Muscle layer of duodenum (tissue), 2 donors: Measurements from ENCODE around the gene SART1.

Experiments used
- H3K27ac ChIP-seq: one replicate; pipeline ENCODE4 v1.7.0; 2013; ENCODE audit warnings: mild to moderate bottlenecking, low read length
- H3K27me3 ChIP-seq: one replicate; pipeline ENCODE4 v1.7.0; 2013; ENCODE audit warnings: low read depth, mild to moderate bottlenecking, control low read depth, low read length
- H3K36me3 ChIP-seq, 2 donors: one replicate each; pipeline ENCODE4 v1.7.0; 2013; ENCODE audit warnings: low read length in 2 of 2, control low read depth in 1 of 2, mild to moderate bottlenecking in 1 of 2; ENCODE audit not compliant: insufficient read depth in 2 of 2, control insufficient read depth in 1 of 2
- H3K4me1 ChIP-seq, 2 donors: one replicate each; pipeline ENCODE4 v1.7.0; 2013; ENCODE audit warnings: low read length in 2 of 2, mild to moderate bottlenecking in 2 of 2, control low read depth in 1 of 2, moderate library complexity in 1 of 2; ENCODE audit not compliant: insufficient read depth in 2 of 2, control insufficient read depth in 1 of 2
- H3K4me3 ChIP-seq, 2 donors: one replicate each; pipeline ENCODE4 v1.7.0; 2013; ENCODE audit warnings: low read length in 2 of 2, low read depth in 1 of 2, mild to moderate bottlenecking in 1 of 2
- H3K9me3 ChIP-seq, 2 donors: one replicate each; pipeline ENCODE4 v1.7.0; 2013; ENCODE audit warnings: low read length in 2 of 2, control low read depth in 1 of 2, mild to moderate bottlenecking in 1 of 2; ENCODE audit not compliant: control insufficient read depth in 1 of 2
- donor health status: healthy.

SART1 gene

DNA sequence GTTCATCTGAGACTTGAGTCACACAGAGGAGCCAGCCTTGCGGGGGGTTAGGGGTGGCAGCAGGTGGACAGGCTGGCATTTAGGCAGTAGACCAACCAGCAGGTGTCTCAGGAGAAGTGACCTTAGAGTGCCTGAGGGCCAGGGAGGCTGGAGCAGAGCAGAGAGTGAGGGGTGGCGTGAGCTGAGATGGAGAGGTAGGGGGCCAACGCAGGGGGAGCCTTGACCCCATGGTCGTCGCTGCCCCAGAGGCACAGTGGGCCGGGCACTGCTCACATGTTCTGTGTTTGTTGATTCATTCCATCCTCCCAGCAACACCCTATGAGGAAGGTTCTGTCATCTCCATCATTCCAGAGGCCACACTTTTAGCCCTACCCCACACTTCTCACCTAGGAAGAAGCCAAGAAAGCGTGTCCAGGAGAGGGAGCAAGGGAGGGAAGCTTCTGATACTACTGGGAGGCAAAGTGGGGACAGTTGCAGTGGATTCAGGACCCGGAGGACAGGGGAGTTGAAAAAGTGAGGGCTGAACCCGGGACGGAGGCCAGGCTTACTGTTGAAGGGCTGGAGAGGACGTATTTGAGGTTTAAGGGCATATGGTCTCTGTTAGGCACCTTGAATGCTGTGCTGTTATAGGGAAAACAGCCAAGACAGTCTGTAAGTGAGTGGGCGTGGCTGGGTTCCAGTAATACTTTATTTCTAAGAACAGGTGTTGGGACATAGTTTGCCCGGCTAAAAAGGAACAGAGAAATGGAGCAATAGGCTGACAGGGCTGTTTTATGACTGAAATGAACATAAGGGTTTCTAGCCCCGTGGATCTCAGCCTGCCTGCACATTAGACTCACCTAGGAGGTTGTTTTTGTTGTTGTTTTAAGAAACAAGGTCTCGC lies 7.3 kb downstream of the SART1 start:
- peaks cover 54 to 81% of the 10 kb centered on the region in 2 donors for H3K36me3 ChIP-seq

DNA sequence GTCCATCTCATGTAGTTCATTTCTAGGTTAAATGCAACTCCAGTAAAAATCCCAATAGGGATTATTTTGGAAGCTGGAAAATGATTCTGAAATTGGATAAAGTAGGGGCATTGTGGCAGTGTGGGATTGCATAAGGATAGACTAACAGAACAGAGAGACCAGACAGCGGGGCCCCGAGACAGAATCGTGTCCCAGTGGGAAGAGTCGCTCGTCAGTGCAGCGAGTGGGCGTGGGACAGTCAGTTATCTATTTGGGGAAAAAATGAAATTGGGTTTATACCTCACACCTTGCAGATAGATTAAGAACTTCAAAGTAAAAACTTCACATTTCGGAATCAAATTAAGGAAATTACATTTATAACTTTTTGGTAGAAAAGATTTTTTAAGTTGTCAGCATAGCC lies 10.6 kb downstream of the SART1 start:
- peaks cover 0 to 3% of the 10 kb centered on the region in 2 donors for H3K4me1 ChIP-seq
- no peak overlapping the region for H3K27ac ChIP-seq
- H3K27me3 ChIP-seq: no peaks in the 10 kb centered on the region
- H3K9me3 ChIP-seq: no peaks in the 10 kb centered on the region
- no peak overlapping the region for H3K4me3 ChIP-seq
- peaks cover 23 to 60% of the 10 kb centered on the region in 2 donors for H3K36me3 ChIP-seq

More for the DNA sequence above, 7.3 kb downstream of the SART1 start:
- H3K27me3 ChIP-seq: no peaks in the 10 kb centered on the region
- H3K9me3 ChIP-seq: no peaks in the 10 kb centered on the region
- H3K4me1 ChIP-seq: peaks cover 0 to 9% of the 10 kb centered on the region in 2 donors
- no peak overlapping the region for H3K27ac ChIP-seq
- H3K4me3 ChIP-seq: no peak overlapping the region

DNA sequence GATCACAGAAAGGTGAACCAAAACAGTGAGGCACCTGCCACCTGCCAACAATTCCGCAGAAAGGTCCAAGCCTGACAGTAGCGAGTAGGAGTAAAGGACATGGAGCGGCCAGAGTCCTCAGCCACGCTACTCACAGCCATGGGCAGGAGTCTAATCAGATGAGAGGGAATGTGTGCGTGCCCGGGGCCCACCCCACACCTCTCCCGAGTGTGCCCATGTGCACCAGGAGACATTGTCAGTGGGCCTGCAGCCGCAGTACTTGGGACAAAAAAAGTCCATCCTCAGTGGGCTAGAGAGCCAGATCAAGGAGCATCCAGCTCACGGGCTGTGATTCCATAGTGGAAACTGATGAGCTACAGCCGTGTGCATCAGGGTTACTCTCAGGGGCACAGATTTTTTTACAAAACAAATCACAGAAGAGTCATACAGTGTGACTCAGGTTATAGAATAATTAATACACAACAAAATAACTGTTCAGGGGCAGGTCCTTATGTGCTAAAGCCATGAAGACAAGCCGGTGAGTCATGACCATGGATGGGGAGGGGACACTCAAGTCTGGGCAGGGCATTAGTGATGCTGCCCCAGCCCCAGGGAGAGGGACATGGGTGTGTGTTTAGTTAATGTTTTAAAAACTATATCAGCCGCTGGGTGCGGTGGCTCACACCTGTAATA lies 12.0 kb downstream of the SART1 start:
- peaks cover 22 to 60% of the 10 kb centered on the region in 2 donors for H3K36me3 ChIP-seq
- no peaks in the 10 kb centered on the region for H3K27me3 ChIP-seq
- no peak overlapping the region for H3K4me3 ChIP-seq
- H3K27ac ChIP-seq: no peak overlapping the region
- H3K4me1 ChIP-seq: peaks cover 0 to 3% of the 10 kb centered on the region in 2 donors
- no peaks in the 10 kb centered on the region for H3K9me3 ChIP-seq

DNA sequence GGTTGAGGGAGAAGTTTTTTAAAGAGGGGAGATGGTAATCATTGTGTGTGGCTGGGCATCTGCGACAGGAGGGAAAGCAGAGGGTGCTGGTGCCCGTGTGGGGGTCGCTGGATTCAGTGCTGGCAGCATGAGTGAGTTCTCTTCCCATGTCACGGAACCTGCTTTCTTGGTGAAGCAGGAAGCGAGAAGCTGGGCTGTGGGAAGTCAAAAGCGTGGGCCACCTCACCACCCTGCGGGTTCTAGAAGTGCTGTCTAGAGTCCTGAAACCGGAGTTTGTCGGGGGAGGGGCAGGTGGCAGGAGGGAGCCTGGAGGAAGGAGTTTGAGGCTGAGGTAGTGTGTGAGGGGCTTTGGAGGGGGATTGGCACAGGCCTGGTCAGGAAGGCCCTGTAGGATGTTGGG lies 14.2 kb downstream of the SART1 start:
- Histone ChIP-seq H3K9me3 (no peaks in the 10 kb centered on the region), H3K27ac (no peak overlapping the region), H3K4me1 (no peaks in the 10 kb centered on the region), H3K27me3 (no peaks in the 10 kb centered on the region), H3K4me3 (no peak overlapping the region), H3K36me3 (peaks cover 17 to 53% of the 10 kb centered on the region in 2 donors)

DNA sequence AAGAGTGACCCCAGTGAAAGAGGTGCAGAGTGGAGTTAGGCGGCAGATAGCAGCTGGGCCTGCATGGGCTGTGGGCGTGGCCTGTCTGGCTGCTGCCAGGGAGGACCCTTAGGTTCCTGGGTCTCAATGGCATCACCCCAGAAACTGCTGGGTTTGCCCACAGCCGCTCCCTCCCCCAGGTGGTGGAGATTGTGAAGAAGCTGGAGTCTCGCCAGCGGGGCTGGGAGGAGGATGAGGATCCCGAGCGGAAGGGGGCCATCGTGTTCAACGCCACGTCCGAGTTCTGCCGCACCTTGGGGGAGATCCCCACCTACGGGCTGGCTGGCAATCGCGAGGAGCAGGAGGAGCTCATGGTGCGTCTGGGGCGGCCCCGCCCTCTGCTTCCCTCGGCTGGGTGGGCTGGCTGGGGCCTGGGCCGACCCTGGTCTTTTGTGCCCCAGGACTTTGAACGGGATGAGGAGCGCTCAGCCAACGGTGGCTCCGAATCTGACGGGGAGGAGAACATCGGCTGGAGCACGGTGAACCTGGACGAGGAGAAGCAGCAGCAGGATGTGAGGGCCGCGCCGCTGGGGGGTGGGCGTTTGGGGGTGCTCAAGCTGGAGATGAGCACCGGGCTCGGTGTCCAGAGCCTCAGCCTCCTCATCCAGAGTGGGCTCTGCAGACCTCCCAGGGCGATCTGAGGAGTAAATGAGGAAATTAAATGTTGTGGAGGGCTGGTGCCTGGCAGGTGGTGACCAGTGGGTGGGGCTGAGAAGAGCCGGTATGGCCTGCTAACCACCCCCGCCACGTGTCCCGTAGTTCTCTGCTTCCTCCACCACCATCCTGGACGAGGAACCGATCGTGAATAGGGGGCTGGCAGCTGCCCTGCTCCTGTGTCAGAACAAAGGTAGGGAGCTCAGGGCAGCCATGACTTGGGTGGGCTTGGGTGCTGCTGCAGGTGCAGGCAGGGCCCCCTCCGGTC lies 15.0 kb downstream of the SART1 start:
- Histone ChIP-seq H3K27ac (no peak overlapping the region), H3K4me3 (no peak overlapping the region), H3K27me3 (no peaks in the 10 kb centered on the region), H3K36me3 (peaks cover 17 to 53% of the 10 kb centered on the region in 2 donors), H3K4me1 (no peaks in the 10 kb centered on the region), H3K9me3 (no peaks in the 10 kb centered on the region)

DNA sequence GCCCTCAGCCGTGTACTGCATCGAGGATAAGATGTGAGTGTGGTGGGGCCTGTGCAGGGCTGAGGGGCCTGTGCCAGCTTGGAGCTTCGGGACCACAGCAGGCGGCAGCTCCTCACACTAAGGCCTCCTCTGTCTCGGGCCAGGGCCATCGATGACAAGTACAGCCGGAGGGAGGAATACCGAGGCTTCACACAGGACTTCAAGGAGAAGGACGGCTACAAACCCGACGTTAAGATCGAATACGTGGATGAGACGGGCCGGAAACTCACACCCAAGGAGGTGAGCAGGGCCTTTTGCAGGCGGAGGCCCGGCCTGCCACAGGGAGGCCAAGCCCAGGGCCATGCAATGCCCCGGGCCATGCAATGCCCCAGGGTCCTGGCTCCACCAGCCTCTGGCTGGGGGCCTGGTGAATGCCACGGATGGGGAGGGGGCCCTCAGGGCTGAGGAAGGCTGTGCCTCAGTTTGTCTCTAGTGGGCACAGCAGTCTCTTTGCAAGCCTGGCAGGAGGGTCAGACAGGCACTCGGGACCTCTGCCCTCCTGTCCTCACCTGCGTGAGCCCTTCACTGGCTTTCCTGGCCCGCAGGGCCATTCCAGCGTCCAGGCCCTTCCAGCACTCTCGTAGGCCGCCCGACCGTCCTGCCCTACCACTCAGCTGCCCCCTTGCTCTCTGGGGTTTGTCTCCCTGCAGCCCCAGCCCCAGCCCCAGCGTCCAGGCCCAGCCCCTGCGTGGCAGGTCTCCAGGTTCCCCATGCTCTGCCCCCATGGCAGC lies 16.3 kb downstream of the SART1 start:
- H3K36me3 ChIP-seq: peaks cover 9 to 46% of the 10 kb centered on the region in 2 donors
- H3K27me3 ChIP-seq: no peaks in the 10 kb centered on the region
- H3K27ac ChIP-seq: no peak overlapping the region
- H3K9me3 ChIP-seq: no peaks in the 10 kb centered on the region
- H3K4me1 ChIP-seq: no peaks in the 10 kb centered on the region
- no peak overlapping the region for H3K4me3 ChIP-seq

DNA sequence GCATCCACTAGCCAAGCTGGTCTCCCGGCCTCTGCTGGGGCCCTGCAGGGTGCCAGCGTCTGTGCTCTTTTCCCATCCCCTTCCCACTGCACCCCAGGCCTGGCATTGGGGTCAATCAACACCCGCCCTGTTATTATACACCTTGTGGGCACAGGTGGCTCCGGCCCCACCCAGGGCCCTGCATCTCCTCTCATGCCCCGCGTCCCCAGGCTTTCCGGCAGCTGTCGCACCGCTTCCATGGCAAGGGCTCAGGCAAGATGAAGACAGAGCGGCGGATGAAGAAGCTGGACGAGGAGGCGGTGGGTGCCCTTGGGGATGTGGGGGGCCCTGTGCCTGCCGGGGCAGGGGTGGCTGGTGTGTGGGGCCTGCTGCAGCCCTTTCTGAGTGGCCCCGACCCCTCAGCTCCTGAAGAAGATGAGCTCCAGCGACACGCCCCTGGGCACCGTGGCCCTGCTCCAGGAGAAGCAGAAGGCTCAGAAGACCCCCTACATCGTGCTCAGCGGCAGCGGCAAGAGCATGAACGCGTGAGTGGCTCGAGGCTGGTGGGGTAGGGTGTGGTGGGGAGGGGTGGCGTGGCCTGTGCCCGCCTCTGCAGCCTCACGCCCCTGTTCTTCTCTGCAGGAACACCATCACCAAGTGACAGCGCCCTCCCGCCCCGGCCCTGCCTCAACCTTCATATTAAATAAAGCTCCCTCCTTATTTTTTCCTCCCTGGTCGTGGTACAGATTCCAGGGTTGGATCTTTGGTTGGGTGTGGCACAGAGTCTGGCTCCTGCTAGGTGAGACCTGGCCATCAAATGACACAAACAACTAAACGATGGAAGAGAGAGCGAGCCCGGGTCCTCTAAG lies 17.1 kb downstream of the SART1 start:
- H3K36me3 ChIP-seq: peaks cover 6 to 41% of the 10 kb centered on the region in 2 donors
- H3K9me3 ChIP-seq: no peaks in the 10 kb centered on the region
- no peaks in the 10 kb centered on the region for H3K27me3 ChIP-seq
- H3K27ac ChIP-seq: no peak overlapping the region
- no peaks in the 10 kb centered on the region for H3K4me1 ChIP-seq
- H3K4me3 ChIP-seq: no peak overlapping the region

DNA sequence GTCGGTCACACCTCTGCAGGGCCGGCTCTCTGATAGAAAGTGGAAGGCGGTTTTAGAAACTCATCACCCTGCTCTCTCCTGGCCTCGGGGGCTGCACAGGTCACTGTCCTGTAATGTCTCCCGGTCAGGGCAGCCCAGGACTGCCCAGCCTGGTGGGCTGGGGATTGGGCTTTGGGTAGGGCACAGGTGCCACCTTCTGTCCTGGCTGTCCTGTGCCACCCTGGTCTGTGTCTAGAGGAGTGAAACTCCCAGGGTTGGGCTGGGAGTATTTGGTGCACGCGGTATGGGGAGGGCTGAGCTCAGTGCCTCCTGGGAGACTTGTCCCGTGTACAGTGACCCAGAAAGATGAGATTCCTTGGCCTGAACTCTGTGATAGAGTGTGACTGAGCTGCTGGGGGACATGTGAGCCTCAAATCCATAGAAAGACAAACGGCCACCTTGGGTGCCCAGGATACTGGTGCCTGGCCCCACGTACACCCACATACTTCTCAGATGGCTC lies 17.8 kb downstream of the SART1 start:
- no peak overlapping the region for H3K4me3 ChIP-seq
- H3K36me3 ChIP-seq: peaks cover 6 to 40% of the 10 kb centered on the region in 2 donors
- H3K27me3 ChIP-seq: no peaks in the 10 kb centered on the region

DNA sequence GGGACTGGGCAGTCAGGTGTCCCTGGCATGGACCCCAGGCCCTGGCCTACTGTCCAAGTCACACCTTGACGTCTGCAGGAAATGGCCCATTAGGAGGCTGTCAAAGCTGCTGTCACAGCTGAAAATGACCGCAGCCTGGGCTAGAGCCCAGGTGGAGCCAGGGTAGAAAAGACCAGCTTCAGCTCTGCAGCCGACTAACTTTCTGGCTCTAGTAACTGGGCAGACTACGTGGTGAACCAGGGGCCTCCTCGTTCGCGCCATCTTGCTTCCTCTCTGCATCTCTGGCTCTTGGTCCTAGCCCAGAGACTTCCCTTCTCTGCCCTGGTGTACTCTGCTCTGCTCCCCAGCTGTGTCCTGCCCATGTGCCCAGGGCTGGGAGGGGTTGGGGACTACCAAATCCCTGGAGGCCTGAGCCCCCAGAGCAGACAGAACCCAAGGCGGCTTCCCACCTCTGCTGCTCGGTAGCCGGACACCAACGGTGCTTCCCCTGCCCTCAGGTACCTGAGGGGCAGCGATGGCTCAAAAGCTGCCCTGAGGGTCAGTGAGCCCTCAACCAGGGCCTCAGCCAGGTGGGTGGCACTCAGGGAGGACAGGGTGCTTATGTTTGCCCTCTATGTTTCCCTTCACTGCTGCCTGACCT lies 19.7 kb downstream of the SART1 start:
- Histone ChIP-seq H3K36me3 (peaks cover 6 to 37% of the 10 kb centered on the region in 2 donors), H3K4me3 (no peak overlapping the region), H3K27me3 (no peaks in the 10 kb centered on the region), H3K9me3 (no peaks in the 10 kb centered on the region), H3K4me1 (peaks cover 0 to 4% of the 10 kb centered on the region in 2 donors), H3K27ac (no peak overlapping the region)

More for the DNA sequence above, 17.8 kb downstream of the SART1 start:
- no peak overlapping the region for H3K27ac ChIP-seq
- no peaks in the 10 kb centered on the region for H3K4me1 ChIP-seq
- H3K9me3 ChIP-seq: no peaks in the 10 kb centered on the region
